ENCODE measurements around the gene WWP2.

GRCh38 chr16:69929480-69929879 lies 167.3 kb downstream of the WWP2 start:
- TF ChIP-seq EZH2 (IDR thresholded peaks at IDR 0.05): no peak
- no peak for TF ChIP-seq POLR2AphosphoS5 (IDR thresholded peaks at IDR 0.05; ENCODE audit: borderline replicate concordance, low read depth, low read length)
- TF ChIP-seq FOXP2 (optimal IDR thresholded peaks at IDR 0.05; ENCODE audit: control extremely low read depth, extremely low read length, insufficient read depth): no peak

All from SK-N-MC (cell line).